GM21447 (cell line): ENCODE results near the gene HACD2.

Source experiments
- ATAC-seq: cut with Tn5 transposase; IDR thresholded peaks from one replicate; pipeline ENCODE4 v1.9.1; 2021; ENCODE audit not compliant: unreplicated experiment

Gene HACD2, protein sequence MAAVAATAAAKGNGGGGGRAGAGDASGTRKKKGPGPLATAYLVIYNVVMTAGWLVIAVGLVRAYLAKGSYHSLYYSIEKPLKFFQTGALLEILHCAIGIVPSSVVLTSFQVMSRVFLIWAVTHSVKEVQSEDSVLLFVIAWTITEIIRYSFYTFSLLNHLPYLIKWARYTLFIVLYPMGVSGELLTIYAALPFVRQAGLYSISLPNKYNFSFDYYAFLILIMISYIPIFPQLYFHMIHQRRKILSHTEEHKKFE

DNA sequence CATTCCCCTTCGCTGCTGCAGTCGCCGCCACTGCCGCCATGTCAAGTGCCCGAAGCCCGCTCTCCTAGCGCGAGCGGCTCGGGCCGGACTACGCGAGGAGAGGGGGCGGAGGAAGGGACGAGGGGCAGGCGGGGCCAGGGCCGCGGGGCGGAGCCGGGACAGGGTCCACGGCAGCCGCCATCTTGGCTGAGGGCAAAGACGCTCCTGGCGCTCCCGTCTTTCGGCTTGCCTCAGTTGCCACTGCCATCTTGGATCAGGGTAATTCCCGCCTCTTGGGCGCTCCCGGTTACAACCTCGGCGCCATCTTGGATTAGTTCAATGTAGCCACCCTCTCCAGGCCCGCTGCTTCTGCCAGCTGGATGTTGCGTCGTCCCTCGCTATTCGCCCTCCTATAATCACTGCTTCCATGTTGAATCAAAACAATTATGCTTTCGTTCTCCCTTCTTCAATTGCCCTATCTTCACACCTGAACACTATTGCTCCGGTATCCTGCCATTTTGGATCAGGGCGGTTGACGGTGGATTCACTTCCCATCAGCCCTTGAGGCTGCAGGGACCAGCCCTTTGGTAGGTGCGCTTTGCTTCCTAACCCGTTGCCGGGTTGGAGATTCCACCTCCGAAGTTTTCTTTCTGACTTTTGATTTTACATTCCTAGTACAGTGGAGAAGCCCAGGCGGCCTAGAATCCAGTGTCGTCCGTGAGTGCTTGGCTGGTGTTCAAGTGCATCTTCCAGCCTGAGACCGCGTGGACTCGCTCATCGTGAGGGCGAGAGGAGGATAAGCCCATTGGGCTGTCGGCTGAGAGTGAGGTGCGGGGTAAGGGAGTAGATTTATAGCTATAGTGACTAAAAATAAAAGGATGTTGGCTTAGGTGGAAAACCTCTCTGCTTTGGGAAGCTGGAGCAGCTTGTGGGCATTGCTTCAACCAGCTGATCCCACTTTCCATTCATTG, at the start of gene HACD2:
HACD2 (minus strand) TSS at position 66 of the 950 bp plus-strand sequence; CDS start at position 40, 26 bp downstream.
- peak; percentile 86 for ATAC-seq

DNA sequence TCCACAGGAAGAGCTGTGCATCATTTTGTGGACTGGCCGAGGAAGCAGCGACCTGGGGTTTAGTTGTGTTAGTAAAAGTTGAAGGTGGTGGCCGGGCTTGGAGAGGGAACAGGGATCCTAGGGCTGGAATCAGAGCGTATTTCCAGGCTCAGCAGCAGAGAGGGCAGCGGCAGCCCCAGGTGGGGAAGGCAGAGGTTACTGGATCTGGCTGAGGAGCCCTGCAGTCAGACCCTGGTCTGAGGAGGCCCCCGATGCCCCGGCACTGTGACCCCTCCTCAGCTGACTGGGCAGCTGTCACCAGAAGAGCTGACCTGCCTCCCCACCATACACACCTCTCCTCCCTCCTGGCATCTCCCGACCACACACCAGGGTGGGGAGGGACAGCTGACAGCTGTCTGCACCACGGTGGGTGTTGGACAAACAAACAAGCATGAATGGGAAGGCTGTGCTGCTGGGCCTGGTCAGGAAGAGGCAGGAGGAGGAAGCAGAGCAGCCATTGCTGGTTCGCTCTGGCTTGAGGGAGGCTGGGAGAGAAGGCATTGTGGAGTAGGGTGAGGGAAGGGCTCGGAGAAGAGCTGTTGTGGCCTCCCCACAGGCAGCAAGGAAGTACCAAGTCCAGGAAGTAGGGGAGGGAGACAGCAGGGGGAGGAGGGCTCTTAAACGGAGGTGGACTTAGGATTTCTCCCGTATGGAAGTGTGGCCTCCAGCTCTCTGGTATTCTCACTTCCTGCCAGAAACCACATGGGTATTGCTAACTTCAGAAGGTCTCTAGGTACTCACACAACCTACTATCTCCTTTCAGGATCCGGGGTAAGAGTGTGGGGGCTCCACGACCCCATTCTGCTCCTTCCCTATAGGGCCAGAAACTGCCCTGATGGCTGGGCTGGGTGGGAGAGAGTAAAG, 49.5 kb upstream of the HACD2 start:
- no peak for ATAC-seq

- ATAC-seq, result no peak
Observed at GRCh38 chr3:123633530-123633929, 48.7 kb upstream of the HACD2 start.

GRCh38 chr3:123632161-123632655, 47.4 kb upstream of the HACD2 start:
- ATAC-seq, result no peak

DNA sequence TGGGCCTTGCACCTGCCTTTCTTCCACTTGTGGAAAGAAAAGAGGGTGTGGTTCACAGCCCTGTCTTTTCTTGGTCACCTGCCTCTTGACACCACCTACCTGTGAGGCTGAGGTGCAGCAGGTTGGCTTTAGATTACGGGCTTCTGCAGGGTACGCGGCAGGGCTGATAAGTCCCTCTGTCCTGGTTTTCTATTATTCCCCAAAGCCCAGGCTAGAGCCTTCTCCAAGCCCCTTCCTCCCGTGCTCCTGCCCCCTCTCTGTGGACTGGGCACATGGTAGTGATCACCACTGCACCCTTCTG, 44.8 kb upstream of the HACD2 start:
- no peak for ATAC-seq

- ATAC-seq, result no peak
Observed at GRCh38 chr3:123628996-123629746, 44.3 kb upstream of the HACD2 start.

GRCh38 chr3:123627673-123628670, 43.1 kb upstream of the HACD2 start:
- no peak for ATAC-seq

- no peak for ATAC-seq
Observed at GRCh38 chr3:123626881-123627280, 42.0 kb upstream of the HACD2 start.

DNA sequence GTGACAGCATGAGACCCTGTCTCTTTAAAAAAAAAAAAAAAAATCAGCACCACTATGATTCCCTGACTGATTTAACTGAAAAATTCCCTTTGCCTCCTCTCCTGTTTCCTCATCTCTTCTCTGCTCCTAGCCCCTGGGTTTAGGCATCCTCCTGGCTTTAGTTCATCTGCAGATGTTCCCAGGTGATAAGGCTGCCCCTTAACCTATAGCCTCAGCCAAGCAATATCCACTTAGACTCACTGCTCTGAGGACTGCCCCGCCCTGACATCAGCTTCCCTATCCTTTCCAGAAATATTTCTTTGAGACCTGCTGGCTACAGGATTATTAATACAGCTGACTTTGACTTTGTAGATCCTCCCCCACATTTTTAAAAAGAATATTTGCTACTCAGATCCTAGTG, 39.4 kb upstream of the HACD2 start:
- ATAC-seq, result no peak

DNA sequence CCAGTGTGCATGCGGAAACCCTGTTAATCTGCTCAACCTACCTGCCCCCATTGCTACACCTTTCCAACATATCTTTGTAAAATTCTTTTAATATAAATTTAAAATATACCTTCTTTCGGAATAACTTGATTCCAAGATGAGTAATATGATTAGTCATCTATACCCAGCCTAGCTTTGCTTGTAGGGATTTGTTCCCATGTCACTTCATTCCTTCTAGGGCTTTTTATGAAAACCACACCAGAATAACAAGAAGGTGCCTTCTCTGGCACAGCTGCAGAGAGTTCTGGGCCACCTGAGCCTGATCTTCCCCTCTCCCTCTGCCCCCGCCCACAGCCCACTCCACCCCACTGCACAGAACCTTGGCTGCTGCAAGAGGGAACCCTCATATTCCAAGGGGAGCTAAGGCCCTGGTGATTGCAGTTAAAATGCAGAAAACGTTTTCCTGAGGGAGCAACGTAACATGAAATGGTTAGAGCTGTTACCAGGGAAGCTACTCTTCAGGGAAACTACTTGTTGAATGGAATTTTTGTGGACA, 38.6 kb upstream of the HACD2 start:
- ATAC-seq, result no peak

- ATAC-seq, result no peak
Observed at GRCh38 chr3:123622766-123623165, 37.9 kb upstream of the HACD2 start.

- ATAC-seq, result no peak
Observed at GRCh38 chr3:123621850-123622189, 37.0 kb upstream of the HACD2 start.

GRCh38 chr3:123621186-123621849, 36.5 kb upstream of the HACD2 start:
- no peak for ATAC-seq

DNA sequence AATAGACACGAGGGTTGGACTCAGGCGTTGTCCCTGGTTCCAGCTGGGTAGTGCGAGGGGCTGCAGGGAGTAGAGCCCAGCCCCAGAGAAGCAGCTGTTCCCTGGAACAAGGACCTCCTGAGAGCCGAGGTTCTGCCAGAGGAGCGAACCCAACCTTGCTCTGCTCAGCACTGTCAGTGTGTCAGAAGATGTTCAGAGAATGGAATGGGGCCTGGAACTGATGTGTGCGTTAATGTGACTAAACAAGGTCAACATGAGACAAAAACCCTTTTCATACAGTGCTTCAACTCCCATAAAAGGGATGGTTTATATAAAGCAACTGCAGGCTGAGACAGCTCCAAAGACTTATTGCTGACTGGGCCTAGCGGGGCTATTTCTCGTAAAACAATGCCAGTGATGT, 35.5 kb upstream of the HACD2 start:
- ATAC-seq, result no peak

DNA sequence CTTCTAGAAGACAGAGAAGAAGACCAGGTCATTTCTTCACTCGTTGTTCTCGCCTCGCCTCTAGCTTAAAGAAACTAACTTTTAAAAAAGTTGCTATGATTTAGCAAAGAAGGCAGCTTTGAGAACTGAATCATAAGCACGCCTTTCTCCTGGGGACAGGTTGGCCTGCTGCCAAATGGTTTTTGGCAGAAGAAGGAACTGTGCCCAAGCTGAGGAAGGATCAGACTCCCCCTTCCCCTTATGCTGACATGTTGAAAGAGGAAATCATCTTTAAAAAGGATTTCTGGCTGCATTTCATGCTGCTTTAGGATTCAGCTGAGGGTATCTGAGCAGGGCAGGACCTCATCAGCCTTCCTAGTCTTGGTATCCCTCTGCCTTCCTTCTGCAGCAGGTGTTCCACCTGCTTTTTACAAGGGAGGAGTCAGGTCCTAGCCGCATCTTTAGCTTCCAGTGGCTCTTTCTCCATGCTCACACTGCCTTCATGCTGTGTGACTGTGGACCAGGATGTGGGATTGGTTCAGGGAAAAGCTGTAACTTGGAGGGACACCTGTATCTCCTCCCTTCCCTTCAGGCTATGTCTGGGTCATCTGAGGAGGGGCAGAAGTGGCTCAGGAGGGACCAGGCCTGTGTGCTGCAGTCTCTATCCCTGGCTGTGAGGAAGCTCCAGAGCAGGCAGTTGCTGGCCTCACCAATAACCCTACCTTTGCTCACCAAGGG, 34.1 kb upstream of the HACD2 start:
- no peak for ATAC-seq

DNA sequence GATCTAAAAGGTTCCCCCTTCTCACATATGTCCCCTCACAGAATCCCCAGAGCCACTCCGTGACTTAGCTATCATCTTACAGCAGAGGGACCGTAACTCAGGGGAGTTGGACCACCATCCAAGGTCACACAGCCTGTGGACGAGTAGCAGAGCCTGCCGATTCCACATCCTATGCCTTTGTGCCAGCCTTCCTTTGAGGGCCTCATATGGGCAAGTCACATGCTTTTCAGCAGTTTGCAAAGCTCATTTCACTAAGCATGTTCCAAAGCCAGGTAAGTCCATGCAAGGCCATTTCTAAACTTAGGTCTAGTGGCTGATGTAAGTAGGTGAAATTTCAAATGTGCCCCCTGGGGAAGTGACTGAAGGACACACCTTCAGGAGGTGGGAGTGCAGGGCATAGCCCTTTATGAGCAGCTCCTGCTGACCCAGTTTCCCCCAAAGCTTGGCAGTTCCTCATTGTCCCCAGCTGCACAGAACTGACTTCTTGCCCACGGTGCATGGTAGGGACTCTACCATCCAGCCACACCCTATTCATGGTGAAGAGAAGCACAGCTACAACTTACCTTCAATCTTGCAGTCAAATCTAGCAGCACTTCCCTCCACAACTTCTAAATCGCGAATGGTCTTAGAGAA, 33.3 kb upstream of the HACD2 start:
- ATAC-seq, result no peak

GRCh38 chr3:123616593-123616992, 31.7 kb upstream of the HACD2 start:
- ATAC-seq, result no peak
